HG02870 (cell line): ENCODE data around the gene RPAP2.

Experiments
- ATAC-seq: cut with Tn5 transposase; IDR thresholded peaks from one replicate; pipeline ENCODE4 v1.9.1; 2021; ENCODE audit warnings: mild to moderate bottlenecking, moderate library complexity; ENCODE audit not compliant: unreplicated experiment

The RPAP2 gene

DNA sequence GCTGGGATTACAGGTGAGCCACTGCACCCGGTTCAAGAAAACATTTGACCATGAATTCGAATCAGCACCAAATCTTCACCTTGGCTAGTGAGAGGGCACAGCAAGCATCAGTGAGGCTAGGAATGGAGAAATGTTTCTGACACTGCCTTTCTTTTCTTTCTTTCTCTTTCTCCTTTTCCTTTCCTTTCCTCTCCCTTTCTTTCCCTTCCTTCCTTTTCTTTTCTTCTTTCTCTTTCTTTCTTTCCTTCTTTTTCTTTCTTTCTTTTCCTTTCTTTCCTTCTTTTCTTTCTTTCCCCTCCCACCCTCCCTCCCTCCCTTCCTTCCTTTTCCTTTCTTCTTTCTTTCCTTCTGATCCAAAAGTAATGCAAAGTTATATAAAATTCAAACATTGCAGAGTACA lies 147.0 kb downstream of the RPAP2 start:
- ATAC-seq = no peak

GRCh38 chr1:92446546-92446945 lies 147.7 kb downstream of the RPAP2 start:
- no peak for ATAC-seq

DNA sequence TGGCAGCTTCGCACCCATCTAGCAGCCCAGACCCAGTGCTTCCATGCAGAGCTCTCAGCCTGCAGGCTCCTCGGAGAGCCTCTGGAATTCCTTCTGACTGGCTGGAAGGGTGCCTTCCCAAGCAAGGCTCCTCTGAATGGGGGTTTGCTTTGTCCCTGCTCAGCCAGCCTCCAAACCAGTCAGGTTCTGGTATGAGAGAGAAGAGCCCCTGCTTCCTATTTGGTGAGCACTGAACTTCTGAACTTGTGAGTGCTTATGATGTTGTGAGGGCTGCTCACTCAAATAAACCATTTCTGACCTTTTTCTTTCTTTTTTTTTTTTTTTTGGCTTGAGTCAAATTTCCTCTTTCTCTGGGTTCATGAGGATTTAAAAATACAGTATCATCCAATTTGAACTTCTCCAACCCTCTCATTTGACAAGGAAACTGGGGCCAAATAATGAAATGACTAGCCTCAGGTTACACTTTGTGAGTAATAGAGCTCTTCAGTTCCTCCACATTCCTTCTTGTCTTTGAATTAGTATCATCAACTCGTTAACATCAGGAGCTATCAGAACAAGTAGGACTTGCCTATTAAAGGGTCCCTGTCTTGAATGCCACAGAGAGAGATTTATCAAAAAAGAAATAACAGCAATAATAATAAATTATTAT lies 148.3 kb downstream of the RPAP2 start:
- no peak for ATAC-seq

DNA sequence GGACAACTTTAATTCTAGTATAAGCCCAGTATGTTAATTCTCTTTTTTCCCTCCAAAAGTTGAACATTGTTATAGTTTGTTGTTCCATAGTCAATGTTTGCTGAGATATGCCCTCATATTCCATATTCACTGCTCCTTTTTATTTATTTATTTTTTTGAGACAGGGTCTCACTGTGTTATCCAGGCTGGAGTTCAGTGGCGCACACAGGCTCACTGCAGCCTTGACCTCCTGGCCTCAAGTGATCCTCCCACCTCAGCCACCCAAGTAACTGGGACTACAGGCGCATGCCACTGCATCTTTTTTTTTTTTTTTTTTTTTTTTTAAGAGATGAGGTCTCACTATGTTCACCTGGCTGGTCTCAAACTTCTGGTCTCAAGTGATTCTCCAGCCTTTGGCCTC lies 149.1 kb downstream of the RPAP2 start:
- ATAC-seq = no peak
